Loucy (cell line): ENCODE results near the gene CRYAA.

Experiments
- H2AFZ ChIP-seq: fragments of 200-600 bp; sonication (generic); 2 replicates; pipeline ENCODE4 v1.6.0; 2016; ENCODE audit warnings: antibody characterized with exemption, mild to moderate bottlenecking, low read length, moderate library complexity
- H3F3A ChIP-seq: fragments of 200-600 bp; 2 replicates; pipeline ENCODE4 v1.6.0; 2016; ENCODE audit warnings: antibody characterized with exemption, low read depth, mild to moderate bottlenecking
- H3K27me3 ChIP-seq: fragments of 200-600 bp; sonication (generic); 2 replicates; pipeline ENCODE4 v1.6.1; 2014; ENCODE audit warnings: low read length, mild to moderate bottlenecking; ENCODE audit not compliant: insufficient read depth, poor library complexity, severe bottlenecking
- H3K36me3 ChIP-seq: fragments of 200-600 bp; sonication (generic); 2 replicates; pipeline ENCODE4 v1.6.1; 2016; ENCODE audit warnings: low read length; ENCODE audit not compliant: insufficient read depth
- H3K4me1 ChIP-seq: fragments of 200-600 bp; sonication (generic); 2 replicates; pipeline ENCODE4 v1.5.1; 2014; ENCODE audit warnings: low read length, mild to moderate bottlenecking; ENCODE audit not compliant: insufficient read depth, poor library complexity, severe bottlenecking
- H3K4me2 ChIP-seq: fragments of 200-600 bp; sonication (generic); 2 replicates; pipeline ENCODE4 v1.6.0; 2014; ENCODE audit warnings: antibody characterized with exemption, low read length, low read depth, mild to moderate bottlenecking; ENCODE audit not compliant: poor library complexity, severe bottlenecking
- H3K4me3 ChIP-seq: fragments of 200-600 bp; sonication (generic); 2 replicates; pipeline ENCODE4 v1.5.1; 2014; ENCODE audit warnings: low read length, mild to moderate bottlenecking, mixed read lengths; ENCODE audit not compliant: poor library complexity, severe bottlenecking
- H3K79me2 ChIP-seq: fragments of 200-600 bp; sonication (generic); 2 replicates; pipeline ENCODE4 v1.6.1; 2014; ENCODE audit warnings: low read length; ENCODE audit not compliant: insufficient read depth
- H3K9ac ChIP-seq: fragments of 200-600 bp; sonication (generic); 2 replicates; pipeline ENCODE4 v1.6.0; 2014; ENCODE audit warnings: mild to moderate bottlenecking, low read depth, low read length, moderate library complexity; ENCODE audit not compliant: poor library complexity, severe bottlenecking
- H3K9me2 ChIP-seq: fragments of 200-600 bp; sonication (generic); replicated peaks from 2 replicates; pipeline ENCODE4 v1.6.1; 2016; ENCODE audit warnings: low read depth, low read length, mixed read lengths
- H3K9me3 ChIP-seq: fragments of 200-600 bp; sonication (generic); 2 replicates; pipeline ENCODE4 v1.6.1; 2014; ENCODE audit warnings: mild to moderate bottlenecking, antibody characterized with exemption, low read length, low read depth; ENCODE audit not compliant: insufficient read depth
- H4K20me1 ChIP-seq: fragments of 200-600 bp; sonication (generic); 2 replicates; pipeline ENCODE4 v1.6.0; 2014; ENCODE audit warnings: antibody characterized with exemption, low read length, mild to moderate bottlenecking; ENCODE audit not compliant: insufficient read depth, poor library complexity, severe bottlenecking
- EZH2phosphoT487 ChIP-seq: fragments of 200-600 bp; IDR thresholded peaks from 2 replicates; pipeline ENCODE4 v1.6.1; 2018; ENCODE audit warnings: antibody characterized with exemption, mild to moderate bottlenecking, moderate library complexity, borderline replicate concordance
- TF ChIP-seq, protein P1 (sequence below): fragments of 200-600 bp; sonication (generic); conservative IDR thresholded peaks from 2 replicates; pipeline ENCODE4 v1.5.1; 2014; ENCODE audit warnings: mild to moderate bottlenecking, antibody characterized with exemption, low read length

Gene CRYAA

DNA sequence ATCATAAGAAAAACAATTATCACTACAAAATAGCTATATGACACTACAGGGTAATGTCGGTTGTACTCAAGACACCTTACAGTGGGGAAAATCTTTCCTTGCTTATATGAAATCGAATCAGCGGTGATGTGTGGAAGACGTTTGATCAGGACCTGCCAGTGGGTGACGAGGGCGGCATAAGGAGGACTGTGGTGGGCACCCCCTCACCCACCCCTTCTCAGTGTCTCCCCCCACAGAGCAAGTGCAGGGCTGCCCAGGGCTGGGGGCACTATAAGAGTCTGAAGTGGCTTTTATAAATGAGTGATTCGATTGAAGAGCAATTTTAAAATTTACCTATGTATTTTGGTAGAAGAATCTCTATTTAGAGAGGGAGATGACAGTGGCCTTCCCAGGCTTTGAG lies 35.8 kb downstream of the CRYAA start:
- H2AFZ ChIP-seq = no peak overlapping the region
- no peak overlapping the region for H3K4me2 ChIP-seq
- H3K9me3 ChIP-seq = peaks cover 14% of the 10 kb centered on the region; the same call in 1 of the 2 replicates
- no peaks in the 10 kb centered on the region for H3F3A ChIP-seq
- no peaks in the 10 kb centered on the region for H3K79me2 ChIP-seq
- H3K9ac ChIP-seq = no peak overlapping the region
- H4K20me1 ChIP-seq = no peaks in the 10 kb centered on the region
- TF ChIP-seq, protein P1, sequence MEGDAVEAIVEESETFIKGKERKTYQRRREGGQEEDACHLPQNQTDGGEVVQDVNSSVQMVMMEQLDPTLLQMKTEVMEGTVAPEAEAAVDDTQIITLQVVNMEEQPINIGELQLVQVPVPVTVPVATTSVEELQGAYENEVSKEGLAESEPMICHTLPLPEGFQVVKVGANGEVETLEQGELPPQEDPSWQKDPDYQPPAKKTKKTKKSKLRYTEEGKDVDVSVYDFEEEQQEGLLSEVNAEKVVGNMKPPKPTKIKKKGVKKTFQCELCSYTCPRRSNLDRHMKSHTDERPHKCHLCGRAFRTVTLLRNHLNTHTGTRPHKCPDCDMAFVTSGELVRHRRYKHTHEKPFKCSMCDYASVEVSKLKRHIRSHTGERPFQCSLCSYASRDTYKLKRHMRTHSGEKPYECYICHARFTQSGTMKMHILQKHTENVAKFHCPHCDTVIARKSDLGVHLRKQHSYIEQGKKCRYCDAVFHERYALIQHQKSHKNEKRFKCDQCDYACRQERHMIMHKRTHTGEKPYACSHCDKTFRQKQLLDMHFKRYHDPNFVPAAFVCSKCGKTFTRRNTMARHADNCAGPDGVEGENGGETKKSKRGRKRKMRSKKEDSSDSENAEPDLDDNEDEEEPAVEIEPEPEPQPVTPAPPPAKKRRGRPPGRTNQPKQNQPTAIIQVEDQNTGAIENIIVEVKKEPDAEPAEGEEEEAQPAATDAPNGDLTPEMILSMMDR = no peak
- no peak for TF ChIP-seq EZH2phosphoT487
- no peaks in the 10 kb centered on the region for H3K27me3 ChIP-seq
- no peaks in the 10 kb centered on the region for H3K9me2 ChIP-seq
- no peak overlapping the region for H3K4me3 ChIP-seq
- no peaks in the 10 kb centered on the region for H3K36me3 ChIP-seq
- no peaks in the 10 kb centered on the region for H3K4me1 ChIP-seq

DNA sequence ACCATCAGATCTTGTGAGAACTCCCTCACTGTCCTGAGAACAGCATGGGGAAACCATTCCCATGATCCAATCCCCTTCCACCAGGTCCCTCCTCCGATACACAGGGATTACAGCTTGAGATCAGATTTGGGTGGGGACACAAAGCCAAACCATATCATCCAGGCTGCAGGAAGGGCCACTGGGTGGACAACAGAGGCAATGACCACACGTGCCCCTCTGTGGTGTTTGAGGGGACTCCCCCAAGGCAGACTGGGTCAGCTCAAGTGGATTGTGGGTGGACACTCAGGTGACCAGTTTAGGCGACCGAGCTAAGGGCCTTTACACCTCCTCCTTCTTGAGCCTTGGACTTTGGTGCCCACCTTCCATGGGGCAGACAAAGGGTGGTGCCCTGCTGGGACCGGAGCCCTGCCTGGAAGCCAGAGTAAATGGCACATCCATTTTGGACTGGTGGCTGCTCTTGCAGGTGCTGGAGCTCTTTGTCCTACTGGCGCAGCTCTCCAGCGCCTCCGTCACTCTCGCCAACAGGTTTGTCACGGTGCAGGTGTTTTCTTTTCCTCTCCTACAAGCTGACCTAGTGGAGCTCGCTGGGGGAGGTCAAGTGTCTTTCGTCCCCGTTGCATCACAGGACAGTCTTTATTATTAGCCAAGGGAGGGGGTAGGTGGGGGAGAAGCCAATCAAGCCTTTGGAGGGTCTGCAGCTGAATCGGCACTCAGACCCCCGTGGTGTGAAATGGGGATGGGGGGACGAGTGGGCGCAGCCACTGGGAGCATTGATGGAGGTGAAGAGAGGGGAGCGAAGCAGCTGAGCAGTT lies 37.6 kb downstream of the CRYAA start:
- peaks cover 7% of the 10 kb centered on the region; the same call in 1 of the 2 replicates for H3K9me3 ChIP-seq
- H3K4me3 ChIP-seq = no peak overlapping the region
- no peaks in the 10 kb centered on the region for H3K4me1 ChIP-seq
- no peak overlapping the region for H2AFZ ChIP-seq
- H3K36me3 ChIP-seq = no peaks in the 10 kb centered on the region
- no peak overlapping the region for H3K9ac ChIP-seq
- TF ChIP-seq, protein P1 = no peak
- TF ChIP-seq EZH2phosphoT487 = no peak
- H3K9me2 ChIP-seq = no peaks in the 10 kb centered on the region
- no peaks in the 10 kb centered on the region for H4K20me1 ChIP-seq
- H3K79me2 ChIP-seq = no peaks in the 10 kb centered on the region
- H3F3A ChIP-seq = no peaks in the 10 kb centered on the region
- no peak overlapping the region for H3K4me2 ChIP-seq
- H3K27me3 ChIP-seq = no peaks in the 10 kb centered on the region

DNA sequence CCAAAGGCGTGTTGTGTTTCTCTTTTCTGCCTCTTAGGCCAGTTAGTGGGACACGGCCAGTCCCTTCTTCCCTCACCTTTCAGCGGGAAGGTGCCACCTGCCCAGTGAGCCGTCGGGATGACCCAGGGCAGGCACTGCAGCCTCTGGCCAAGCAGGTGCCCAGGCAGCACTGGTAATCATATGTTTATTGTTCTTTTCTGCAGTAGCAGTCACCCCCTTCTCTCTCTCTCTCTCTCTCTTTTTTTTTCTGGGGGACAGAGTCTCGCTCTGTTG lies 38.2 kb downstream of the CRYAA start:
- Histone ChIP-seq H3F3A (no peaks in the 10 kb centered on the region), H3K4me2 (no peak overlapping the region), H3K9me2 (no peaks in the 10 kb centered on the region), H3K4me3 (no peak overlapping the region), H3K36me3 (no peaks in the 10 kb centered on the region), H3K9ac (no peak overlapping the region), H3K9me3 (0 out of 2 replicates have a peak, but pooled peaks cover 3% of the 10 kb centered on the region), H3K4me1 (no peaks in the 10 kb centered on the region), H3K27me3 (no peaks in the 10 kb centered on the region), H2AFZ (no peak overlapping the region), H4K20me1 (no peaks in the 10 kb centered on the region), H3K79me2 (no peaks in the 10 kb centered on the region)
- TF ChIP-seq, protein P1 = no peak
- no peak for TF ChIP-seq EZH2phosphoT487
